NT2/D1 (cell line): ENCODE results near the gene CDK2AP2.

Source experiments
- SUZ12 ChIP-seq: IDR thresholded peaks from 2 replicates; pipeline ENCODE4 v1.6.1; 2011; ENCODE audit not compliant: insufficient read length, insufficient read depth; ENCODE audit errors: extremely low read depth
- YY1 ChIP-seq: IDR thresholded peaks from 2 replicates; pipeline ENCODE4 v1.6.1; 2011; ENCODE audit not compliant: insufficient read length, insufficient read depth
- ZNF274 ChIP-seq: IDR thresholded peaks from 2 replicates; pipeline ENCODE4 v1.6.1; 2011; ENCODE audit warnings: mild to moderate bottlenecking, low read depth, low read length

DNA sequence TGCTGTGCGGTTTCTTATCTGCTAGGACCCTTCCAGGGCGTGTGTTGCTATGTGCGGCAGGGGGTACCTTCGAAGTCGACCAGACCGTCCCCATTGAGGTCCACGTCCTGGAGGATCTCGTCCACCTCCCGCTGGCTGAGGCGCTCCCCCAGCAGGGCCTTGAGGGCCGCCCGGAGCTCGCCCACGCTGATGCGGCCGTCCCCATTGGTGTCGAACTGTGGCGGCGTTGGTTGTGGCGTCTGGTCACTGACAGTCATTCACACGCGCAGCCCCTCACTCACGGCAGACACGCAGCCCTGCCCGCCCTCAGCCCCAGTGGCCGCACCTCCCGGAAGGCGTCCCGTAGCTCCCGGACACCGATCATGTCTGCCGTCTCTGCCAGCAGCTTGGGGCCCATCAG, 11.8 kb upstream of the CDK2AP2 start:
- TF ChIP-seq ZNF274 (no peak), YY1 (no peak), SUZ12 (no peak)
